GM19025 (cell line): ENCODE measurements around the gene BCAR3.

ENCODE experiments used
- ATAC-seq: cut with Tn5 transposase; IDR thresholded peaks from one replicate; pipeline ENCODE4 v1.9.1; 2021; ENCODE audit warnings: mild to moderate bottlenecking, low read depth, moderate library complexity; ENCODE audit not compliant: unreplicated experiment

Gene BCAR3

DNA sequence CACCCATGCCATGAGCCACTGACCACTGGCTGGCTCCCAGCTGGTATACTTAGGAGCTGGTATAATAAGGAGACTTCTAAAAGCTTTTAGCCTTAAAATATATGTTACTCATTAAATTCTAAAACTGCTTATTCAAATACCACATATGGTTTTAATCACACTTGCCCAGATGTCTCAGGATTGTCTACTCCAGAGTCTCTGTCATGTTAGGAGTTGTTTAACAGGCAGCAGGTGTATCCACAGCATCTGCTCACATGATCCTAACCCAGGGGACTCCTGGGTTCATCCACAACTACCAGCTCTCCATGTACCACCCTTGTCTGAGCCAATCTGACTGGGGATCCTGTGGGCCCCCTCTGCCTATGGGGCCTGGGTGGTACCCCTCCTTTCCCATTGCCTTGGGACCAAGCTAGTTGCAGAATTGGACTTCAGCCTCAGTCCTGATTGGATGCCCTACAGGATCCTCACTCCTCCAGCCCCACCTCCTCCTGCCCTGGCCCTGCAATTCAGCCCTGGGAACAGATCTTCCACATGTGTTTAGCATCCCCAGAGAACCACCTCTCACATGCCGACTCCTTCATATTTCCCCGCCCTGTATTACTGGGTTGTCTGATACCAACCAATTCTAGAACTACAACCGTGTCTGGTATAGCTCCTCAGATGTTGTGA lies 61.3 kb downstream of the BCAR3 start:
- no peak for ATAC-seq

DNA sequence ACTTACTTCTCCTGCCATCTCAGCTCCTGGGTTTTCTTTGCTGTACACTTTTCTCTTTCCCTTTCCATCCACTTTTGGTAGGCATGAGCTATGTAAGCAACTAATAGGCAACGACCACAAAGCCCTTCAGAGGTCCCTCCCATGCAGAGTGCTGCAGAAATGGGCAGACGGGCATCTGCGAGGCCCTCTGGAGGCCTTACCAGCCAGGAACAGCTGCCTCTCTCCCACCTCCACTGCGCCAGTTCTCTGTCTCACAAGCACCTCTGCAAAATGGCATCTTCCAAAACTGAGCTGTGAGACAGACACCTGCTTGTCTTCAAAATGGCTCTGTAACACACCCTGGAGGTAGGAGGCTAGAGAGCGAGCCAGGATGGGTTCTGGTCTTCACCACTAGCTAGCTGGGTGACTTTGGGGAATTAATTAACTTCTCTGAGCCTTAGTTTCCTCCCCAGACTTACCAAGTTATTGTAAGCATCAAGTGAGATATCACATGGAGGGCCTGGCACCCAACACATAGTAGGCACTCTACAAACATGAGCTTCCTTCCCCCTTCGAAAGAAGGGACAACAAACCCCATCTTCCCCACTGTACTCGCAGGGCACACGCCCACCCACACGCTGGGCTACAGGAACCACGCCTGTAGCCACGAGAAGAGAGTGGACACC lies 62.0 kb downstream of the BCAR3 start:
- no peak for ATAC-seq

DNA sequence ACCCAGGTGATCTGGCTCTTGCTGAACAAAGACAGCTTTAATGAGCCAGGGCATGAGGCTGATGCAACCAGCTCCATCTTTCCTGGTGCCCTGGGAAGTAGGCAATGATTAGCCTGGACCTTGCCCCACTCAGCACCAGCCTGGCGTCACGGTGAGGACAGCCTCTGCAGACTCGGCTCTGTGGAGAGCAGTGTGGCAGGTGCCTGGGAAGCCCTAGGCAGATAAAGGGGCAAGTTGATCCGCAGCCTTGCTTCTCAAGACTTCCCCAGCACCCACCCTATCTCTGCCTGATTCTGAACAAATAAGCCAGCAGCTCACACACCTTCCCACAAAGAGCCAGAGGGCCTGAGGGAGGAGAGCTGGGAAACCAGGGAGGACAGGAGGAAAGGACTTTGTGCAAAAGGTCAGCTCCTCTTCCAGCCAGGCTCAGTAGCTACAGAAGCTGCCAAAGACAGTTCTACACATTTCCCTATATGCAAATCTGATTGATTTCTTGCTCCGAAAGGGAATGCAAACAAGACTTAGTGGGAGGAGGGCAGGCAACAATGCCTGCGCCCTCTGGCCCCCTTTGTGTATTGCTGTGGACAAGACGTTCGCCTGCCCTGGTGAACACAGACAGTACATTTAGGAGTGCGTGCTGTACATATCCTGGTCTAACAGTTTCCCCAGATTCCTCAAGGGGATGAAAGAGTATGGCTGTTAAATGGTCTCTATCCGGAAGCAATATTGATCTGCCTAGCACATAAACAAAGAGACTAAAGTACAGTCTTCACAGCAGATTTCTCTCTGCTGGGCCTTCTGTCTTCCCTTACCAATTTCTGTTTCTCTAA lies 63.8 kb downstream of the BCAR3 start:
- ATAC-seq, result no peak

DNA sequence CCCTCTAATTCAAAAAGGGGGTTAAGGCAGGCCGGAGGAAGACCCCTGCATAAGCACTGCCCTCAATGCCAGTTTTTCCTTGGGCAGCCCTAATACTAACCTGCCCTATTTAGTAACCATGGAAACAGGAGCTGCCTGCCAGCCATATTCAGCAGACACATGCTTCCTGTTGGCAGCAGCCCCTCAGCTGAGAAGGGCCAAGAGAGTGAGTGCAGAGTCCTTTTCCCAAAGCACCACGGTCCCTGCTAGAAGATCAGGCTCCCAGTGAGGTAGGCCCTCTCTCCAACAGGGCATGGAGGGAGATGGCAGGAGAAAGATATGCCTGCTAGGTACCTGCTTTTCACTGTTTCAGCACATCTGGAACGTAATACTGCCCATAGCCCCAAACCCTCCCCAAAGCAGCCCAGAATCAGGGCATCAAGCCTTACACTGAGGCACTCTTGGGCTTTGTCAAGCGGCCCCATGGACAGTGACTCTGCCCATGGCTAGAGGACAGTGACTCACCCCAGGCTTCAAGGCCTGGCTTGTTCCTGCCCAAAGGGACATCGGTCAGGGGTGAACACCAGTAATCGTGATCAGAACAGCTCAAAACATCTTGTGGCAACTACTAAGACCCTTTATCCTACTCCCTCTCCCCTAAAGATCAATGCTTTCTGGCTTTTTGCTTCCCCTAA lies 64.5 kb downstream of the BCAR3 start:
- ATAC-seq, result no peak

DNA sequence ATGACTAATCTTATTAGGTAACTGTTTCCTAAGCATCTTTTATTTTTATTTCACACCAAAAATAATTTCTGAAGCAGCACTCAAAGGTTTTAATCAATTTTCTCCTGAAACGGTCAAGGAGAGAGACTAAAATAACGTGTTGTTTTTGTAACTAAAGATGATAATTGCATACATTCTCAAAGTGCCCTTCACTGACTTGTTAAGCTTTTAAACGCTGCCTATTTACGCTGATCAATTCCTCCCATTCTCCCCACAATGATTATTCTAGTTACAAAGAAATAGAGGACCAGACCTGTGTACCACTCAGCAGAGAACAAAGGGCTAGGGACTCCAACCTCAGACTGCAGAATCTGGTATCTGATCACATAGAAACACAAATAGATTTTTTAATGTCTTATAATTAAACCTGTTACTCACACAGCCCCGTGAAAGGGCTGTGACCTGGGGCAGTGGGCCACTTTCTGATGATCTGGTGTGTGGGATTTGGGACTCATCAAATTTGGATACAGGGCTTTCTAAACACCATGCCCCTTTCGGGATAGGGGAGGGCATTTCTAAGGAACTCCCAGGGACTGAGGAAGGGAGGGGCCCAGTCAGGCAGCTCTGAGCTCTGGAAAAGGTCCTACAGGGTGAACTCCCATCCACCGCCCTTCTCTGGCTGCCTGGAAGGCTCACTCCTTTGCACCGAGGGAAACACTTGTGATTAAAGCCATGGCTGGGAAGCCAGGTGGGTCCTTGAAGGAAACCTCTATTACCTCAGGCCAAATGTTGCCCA lies 65.2 kb downstream of the BCAR3 start:
- ATAC-seq, result no peak

DNA sequence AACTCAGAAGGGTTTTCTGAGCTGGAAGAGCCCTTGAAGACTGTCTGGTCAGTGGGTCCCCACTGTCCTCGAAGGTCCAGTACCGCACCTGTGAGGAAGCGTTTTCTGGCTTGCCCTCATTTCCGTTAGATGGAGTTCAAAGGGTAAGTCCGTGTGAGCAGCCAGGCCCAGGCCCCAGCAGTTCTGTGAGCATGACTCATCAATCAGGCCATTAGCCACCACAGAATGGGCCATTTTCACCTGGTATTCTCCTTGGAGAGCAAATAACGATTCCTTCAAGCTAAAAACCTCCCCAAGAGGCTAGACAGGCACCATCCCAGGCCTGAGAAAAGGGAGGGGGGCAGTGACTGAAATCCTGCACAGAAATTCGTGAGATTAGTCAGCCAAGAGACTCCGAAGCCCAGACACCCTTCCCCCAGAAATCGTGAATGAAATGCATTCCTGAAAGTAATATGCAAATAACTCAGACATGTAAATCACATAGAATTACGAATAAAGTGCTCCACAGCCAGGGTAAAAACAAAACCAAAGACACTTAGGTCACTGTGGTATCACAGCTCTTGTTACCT lies 66.0 kb downstream of the BCAR3 start:
- peak; percentile 73 for ATAC-seq

DNA sequence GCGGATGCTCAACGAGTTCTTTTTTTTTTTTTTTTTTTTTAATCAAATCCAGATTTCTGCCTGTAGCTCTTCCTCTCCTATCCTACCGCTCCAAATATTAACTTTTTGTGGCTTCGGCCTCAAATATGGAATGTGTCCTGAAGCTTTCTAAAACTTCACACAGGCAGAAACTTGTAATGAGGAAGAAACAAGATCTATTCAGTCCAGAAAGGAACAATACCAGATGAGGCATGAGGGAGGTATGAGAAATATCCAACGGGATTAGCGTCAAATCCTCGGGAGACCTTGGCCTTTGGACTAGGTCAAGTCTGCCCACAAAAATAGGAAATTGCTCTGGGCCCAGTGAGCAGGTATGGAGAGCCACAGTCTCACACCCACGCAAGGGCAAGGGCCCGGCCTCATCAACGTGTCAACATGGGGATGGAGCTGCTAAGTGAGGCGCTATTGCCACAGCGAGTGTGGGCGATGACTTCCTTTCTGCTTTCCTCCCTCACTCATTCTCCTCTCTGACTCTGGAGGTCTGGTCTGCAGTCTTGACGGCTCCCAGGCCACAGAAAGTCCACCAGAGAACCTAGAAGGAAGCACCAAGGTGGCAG lies 66.6 kb downstream of the BCAR3 start:
- peak; percentile 37 for ATAC-seq

DNA sequence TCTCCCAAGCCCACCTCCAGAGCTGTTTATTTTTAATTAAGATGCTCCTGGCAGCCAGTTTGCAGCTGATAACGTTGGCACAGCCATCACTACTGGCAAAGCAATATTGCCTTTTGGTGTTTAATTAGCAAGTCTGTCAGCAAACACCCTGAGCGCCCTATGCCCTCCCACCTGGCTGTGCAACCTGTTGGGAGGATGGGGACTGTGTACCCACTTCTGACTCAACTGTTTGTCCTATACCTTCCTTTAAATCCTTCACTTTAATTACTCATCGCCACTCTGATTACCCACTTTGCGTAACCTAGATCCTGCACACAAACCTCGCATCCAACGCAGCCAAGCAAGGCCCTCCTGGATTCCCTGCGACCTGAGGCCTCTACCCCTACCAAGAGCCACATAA lies 67.1 kb downstream of the BCAR3 start:
- no peak for ATAC-seq

DNA sequence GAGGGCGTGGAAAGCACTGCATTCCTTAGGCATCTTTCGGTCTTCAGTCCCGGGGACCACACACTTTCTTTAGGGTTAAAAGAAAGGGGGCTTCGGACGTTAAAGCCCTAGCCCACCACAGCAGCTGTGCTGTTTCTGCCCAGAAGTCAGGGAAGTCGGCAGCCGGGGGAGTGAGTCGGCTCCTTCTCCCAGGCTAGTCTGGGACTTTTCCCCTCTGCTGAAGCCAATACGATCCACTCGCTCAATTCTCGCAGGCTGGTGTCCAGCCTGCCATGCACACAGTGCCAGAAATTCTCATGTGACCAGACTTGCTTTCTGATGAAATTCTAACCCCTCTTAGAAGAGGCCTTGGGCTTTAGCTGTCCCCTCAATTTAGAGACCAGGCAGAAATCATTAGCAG lies 67.7 kb downstream of the BCAR3 start:
- no peak for ATAC-seq

DNA sequence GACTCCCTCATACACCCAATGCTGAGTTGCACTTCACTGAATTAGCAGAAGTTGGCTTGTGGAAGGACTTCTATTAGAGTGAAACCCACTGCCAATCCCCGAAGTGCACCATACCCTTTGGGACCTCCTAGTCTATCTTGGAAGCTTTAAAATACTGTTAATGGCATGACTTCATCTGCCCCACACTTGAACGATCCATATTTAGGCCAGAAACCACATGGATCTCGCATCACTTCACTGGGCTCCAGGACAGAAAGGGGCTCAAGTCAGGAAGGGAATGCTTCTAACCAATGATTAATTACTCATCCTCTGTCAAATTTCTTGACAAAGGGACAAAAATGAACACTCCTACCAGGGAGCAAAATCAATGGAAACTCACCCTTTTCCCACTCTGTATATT lies 69.1 kb downstream of the BCAR3 start:
- no peak for ATAC-seq

DNA sequence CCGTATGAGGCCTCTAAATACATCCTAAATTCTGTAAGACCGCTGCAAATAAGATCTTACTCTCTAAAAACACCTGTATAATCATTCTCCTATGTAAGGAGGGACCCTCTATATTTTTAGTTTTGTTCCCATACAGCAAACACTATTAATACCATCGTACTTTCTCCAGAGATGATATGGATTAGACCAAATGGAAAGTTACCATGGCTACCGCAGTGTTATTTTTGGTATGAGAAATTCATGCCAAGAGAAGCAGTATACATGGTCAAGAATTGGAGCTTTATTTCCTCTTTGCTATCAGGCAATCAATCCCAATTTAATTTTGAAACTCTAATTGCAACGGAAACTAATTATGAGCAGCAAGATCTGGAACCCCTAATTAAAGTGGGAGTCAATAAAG lies 70.0 kb downstream of the BCAR3 start:
- ATAC-seq, result no peak

DNA sequence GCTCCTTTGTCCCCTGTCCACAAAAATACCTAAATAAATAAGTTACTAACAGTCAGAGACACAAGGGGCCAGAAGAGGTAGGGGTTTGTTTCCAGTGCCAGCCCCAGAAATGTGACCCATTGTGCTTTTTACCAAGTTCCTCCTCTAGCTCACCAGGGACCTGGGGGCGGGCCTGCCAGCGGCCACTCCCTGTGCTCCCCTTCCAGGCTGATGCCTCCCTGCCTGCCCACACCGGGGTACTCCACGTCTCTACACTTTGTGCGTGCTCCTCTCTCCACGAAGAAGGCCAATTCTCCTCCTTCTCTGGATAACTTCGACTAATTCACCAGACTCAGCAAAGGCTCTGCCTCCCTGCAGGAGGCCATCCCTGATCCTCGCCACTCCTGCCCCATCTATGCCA lies 72.1 kb downstream of the BCAR3 start:
- ATAC-seq, result no peak

DNA sequence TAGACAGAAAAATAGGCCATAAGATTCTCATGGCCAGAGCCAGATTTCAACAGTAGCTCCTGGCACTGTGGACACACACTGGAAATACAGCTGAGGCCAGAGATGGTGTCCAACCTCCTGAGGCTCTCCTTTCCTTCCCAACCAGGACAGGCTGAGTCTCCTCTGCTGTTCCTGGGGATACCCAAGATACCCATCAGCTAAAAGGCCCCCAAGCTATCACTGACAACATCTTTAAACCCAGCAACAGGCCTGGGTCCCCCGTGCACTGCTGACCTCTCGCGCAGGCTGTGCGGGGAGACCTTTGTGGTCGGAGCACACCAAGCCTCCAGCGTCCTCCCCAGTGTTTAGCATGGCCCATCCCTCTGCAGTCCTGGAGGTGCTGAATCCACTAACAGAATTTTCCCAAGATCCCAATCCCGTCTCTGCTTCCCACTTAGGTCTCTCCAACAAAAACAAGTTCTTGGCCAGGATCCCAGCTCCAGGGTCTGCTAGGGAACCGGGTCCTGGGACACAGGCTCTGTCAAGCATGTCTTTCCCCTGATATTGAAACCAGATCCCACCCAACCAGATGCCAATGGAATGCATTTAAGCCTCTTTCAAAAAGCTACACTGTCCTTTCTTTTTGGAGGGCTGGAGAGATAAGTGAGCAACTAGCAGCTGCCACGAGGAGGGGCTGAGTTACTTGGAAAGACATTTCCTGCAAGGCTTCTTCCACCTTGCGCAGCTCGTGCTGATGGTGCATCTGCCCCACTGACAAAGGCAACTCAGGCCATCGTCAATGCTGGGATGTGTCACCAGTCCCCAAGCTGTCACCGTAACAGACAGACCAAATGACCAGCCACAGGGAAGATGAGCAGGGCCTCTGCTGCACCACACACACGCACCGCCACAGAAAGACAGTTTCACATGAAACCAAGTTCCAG lies 73.2 kb downstream of the BCAR3 start:
- peak; percentile 15 for ATAC-seq

DNA sequence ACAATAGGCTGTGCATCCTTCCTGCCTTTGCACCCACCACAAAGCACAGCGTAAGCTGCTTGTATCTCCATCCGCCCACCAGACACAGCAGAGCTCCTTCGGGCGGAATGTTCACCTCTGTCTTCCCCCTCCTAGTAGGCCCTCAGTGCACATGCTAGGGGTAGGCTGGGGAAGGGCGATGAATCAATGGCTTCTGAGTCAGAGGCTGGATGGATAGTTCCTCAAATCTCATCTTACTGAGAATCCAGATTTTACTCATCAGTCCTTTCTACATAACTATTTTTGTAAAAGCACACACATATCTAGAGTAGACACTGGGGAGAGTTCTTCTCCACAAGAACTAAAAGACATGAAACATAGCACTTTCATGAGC lies 73.8 kb downstream of the BCAR3 start:
- ATAC-seq, result peak; percentile 87

DNA sequence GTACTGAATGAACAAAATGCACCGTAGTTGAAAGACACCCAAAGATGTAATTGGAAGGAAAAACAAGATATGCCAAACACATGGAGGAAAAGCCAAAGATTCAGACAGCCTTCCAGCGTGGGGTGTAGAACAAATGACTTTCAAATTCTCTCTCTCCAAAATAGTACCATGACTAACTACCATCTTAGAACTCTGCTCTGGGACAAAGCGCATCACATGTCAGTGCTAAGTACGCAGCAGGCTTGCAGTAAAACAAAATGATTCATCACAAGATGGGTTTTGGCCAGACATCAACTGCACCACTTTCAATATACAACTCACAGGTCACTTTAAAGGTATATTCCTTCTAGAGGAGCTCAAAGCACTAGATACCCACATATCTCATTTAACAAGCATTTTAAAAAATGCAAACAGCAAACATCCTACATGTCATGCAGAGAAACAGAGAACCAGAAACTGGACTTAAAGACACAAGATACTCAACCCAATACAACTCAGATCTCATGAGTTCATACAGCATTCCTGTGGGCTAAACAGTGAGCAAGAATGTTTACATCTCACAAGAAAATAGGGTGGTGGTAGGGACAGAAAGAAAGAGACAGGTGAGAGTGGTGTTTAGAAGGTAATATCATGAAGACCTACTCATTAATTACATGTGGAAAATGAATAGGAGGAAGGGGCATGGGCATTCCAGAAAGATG lies 75.7 kb downstream of the BCAR3 start:
- no peak for ATAC-seq

DNA sequence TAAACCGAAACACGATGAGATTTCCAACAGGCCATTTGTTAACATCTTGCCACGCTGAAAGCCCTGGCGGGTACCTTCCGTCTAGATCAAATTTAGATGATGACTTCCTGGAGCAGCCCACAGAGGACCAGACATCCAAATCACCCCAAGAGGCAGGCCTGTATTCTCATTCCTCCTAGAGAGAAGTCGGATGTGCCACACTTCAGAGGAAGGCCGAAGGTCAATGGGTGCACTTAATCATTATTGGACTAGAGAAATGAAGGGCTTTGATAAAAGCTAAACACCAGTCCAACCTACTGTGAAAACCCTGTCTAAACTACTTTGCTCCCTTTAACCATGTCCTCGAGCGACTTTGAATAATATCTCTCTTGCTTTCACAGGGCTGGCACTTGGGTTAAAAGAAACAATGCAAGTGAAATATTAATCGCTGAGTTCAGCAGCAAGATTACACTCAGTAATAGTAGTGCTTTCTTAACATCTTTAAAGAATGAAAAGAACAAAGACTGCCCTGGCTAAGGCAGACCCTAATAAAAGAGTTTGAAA lies 76.5 kb downstream of the BCAR3 start:
- no peak for ATAC-seq

DNA sequence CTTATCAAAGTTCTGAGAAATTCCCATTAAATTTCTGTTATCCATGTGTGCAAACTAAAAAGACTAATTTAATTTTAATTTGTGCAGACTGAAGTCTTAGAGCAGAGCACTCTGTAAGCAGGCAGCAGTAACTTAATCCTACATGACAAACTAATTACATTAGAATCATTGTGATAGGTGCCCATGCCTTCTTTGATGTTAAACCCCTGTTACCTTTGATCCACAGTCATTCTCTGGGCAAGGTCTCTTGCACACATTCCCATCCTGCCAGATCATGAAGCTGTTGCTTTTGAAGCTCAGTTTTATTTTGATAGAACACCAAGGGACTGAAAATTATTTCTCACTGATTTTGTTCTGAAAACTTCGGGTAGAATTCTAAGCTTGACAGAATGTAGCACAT lies 77.2 kb downstream of the BCAR3 start:
- ATAC-seq, result no peak

DNA sequence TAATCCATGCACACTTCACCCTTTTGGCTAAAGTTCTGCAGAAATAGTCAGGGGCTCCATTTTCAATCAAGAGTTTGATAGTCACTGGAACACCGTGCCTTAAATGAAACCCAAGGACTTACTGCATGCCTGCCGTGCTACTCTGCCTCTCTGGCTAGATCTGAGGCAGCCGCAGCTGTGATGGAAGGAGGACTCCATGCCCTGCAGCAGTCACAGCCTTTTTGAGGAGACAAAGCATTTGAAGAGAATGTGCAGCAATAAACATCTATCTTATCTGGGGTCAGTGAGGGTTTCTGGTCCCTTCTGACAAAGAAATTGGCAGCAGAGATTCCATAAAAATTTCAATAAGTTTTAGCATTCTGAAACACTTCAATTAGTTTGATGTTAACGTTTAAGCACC lies 78.0 kb downstream of the BCAR3 start:
- ATAC-seq, result no peak
